Measurements from ENCODE around the gene SNCB.

DNA sequence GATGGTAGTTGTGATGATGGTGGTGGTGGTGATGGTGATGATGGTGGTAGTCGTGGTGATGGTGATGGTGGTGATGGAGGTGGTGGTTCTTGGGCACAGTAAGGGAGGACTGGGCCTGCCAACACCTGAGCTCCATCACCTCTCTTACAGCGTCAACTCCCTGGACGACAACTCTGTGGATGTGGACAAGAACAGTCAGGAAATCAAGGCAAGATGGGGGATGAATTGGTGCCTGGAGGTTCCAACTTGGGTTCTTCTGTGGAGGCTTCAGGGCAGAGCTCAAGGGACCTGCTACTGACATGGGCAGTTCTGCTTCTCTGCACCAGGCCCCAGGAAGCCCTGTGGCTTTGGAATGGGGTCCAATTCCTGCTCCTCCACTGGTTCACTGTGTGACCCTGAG is 37.8 kb downstream of the SNCB start:
- TF ChIP-seq EZH2phosphoT487 (IDR thresholded peaks at IDR 0.05; ENCODE audit: borderline replicate concordance): no peak
- TF ChIP-seq, protein P1, sequence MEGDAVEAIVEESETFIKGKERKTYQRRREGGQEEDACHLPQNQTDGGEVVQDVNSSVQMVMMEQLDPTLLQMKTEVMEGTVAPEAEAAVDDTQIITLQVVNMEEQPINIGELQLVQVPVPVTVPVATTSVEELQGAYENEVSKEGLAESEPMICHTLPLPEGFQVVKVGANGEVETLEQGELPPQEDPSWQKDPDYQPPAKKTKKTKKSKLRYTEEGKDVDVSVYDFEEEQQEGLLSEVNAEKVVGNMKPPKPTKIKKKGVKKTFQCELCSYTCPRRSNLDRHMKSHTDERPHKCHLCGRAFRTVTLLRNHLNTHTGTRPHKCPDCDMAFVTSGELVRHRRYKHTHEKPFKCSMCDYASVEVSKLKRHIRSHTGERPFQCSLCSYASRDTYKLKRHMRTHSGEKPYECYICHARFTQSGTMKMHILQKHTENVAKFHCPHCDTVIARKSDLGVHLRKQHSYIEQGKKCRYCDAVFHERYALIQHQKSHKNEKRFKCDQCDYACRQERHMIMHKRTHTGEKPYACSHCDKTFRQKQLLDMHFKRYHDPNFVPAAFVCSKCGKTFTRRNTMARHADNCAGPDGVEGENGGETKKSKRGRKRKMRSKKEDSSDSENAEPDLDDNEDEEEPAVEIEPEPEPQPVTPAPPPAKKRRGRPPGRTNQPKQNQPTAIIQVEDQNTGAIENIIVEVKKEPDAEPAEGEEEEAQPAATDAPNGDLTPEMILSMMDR (conservative IDR thresholded peaks at IDR 0.05; ENCODE audit: low read length): no peak

Measured in Loucy (cell line).